Measurements from ENCODE around the gene IDH2.

Gene IDH2

GRCh38 chr15:90095521-90095959, 6.7 kb downstream of the IDH2 start:
- no peak for TF ChIP-seq SIN3A (IDR thresholded peaks at IDR 0.05; ENCODE audit: borderline replicate concordance, insufficient read depth, low read length)
- no peak for TF ChIP-seq REST (IDR thresholded peaks at IDR 0.05; ENCODE audit: insufficient read depth in 1 of 2, low read depth in 2 of 2, low read length in 2 of 2)
- TF ChIP-seq FOXP2 (optimal IDR thresholded peaks at IDR 0.05; ENCODE audit: borderline replicate concordance, extremely low read depth, extremely low read length, insufficient read depth): no peak
- TF ChIP-seq POLR2AphosphoS5 (IDR thresholded peaks at IDR 0.05; ENCODE audit: low read depth, low read length): no peak
- no peak for TF ChIP-seq TAF1 (IDR thresholded peaks at IDR 0.05; ENCODE audit: borderline replicate concordance, insufficient read depth, low read length)

GRCh38 chr15:90091156-90091931, 10.9 kb downstream of the IDH2 start:
- TF ChIP-seq REST (IDR thresholded peaks at IDR 0.05; ENCODE audit: insufficient read depth in 1 of 2, low read depth in 2 of 2, low read length in 2 of 2): no peak
- TF ChIP-seq FOXP2 (optimal IDR thresholded peaks at IDR 0.05; ENCODE audit: borderline replicate concordance, extremely low read depth, extremely low read length, insufficient read depth): no peak
- TF ChIP-seq POLR2AphosphoS5 (IDR thresholded peaks at IDR 0.05; ENCODE audit: low read depth, low read length): no peak
- TF ChIP-seq SIN3A (IDR thresholded peaks at IDR 0.05; ENCODE audit: borderline replicate concordance, insufficient read depth, low read length): no peak
- TF ChIP-seq TAF1 (IDR thresholded peaks at IDR 0.05; ENCODE audit: borderline replicate concordance, insufficient read depth, low read length): no peak

GRCh38 chr15:90090226-90090848, 11.9 kb downstream of the IDH2 start:
- TF ChIP-seq REST (IDR thresholded peaks at IDR 0.05; ENCODE audit: insufficient read depth in 1 of 2, low read depth in 2 of 2, low read length in 2 of 2) (no peak), TAF1 (IDR thresholded peaks at IDR 0.05; ENCODE audit: borderline replicate concordance, insufficient read depth, low read length) (no peak), FOXP2 (optimal IDR thresholded peaks at IDR 0.05; ENCODE audit: borderline replicate concordance, extremely low read depth, extremely low read length, insufficient read depth) (no peak), POLR2AphosphoS5 (IDR thresholded peaks at IDR 0.05; ENCODE audit: low read depth, low read length) (no peak), SIN3A (IDR thresholded peaks at IDR 0.05; ENCODE audit: borderline replicate concordance, insufficient read depth, low read length) (no peak)

- TF ChIP-seq SIN3A (IDR thresholded peaks at IDR 0.05; ENCODE audit: borderline replicate concordance, insufficient read depth, low read length) (no peak), FOXP2 (optimal IDR thresholded peaks at IDR 0.05; ENCODE audit: borderline replicate concordance, extremely low read depth, extremely low read length, insufficient read depth) (no peak), POLR2AphosphoS5 (IDR thresholded peaks at IDR 0.05; ENCODE audit: low read depth, low read length) (no peak), REST (IDR thresholded peaks at IDR 0.05; ENCODE audit: insufficient read depth in 1 of 2, low read depth in 2 of 2, low read length in 2 of 2) (no peak), TAF1 (IDR thresholded peaks at IDR 0.05; ENCODE audit: borderline replicate concordance, insufficient read depth, low read length) (no peak)
These were observed 14.7 kb downstream of the IDH2 start for GRCh38 chr15:90087454-90088154.

Data from PFSK-1 (cell line).